Hematopoietic multipotent progenitor cell treated with erythropoietin and hydrocortisone succinate and interleukin-3 and kit ligand, for 17 days (in vitro differentiated cells): ENCODE measurements around the gene TUBB4A.

Source experiments
- DNase-seq: peaks from one replicate; pipeline ENCODE4 v3.0.0-alpha.2; 2015; ENCODE audit warnings: low spot score

Gene TUBB4A

GRCh38 chr19:6466526-6467248, 35.4 kb downstream of the TUBB4A start:
- no peak for DNase-seq

- DNase-seq: no peak
Measured at GRCh38 chr19:6465663-6466062, 36.4 kb downstream of the TUBB4A start.

GRCh38 chr19:6465006-6465405, 37.1 kb downstream of the TUBB4A start:
- no peak for DNase-seq

- DNase-seq: no peak
Measured at GRCh38 chr19:6464070-6464873, 37.8 kb downstream of the TUBB4A start, which contains the start of gene CRB3. CRB3 (plus strand) TSS chr19:6464271; CDS start chr19:6464702, 431 bp downstream.

- peak; percentile 13 for DNase-seq
Measured at GRCh38 chr19:6460099-6460884, 41.8 kb downstream of the TUBB4A start.

- DNase-seq: no peak
Measured at GRCh38 chr19:6459262-6460098, 42.6 kb downstream of the TUBB4A start, which contains the start of gene SLC25A23. SLC25A23 (minus strand) TSS chr19:6459792; CDS start chr19:6459628, 164 bp downstream.

GRCh38 chr19:6458695-6459261, 43.3 kb downstream of the TUBB4A start:
- DNase-seq: no peak

GRCh38 chr19:6457958-6458694, 44.0 kb downstream of the TUBB4A start:
- DNase-seq: no peak

GRCh38 chr19:6455924-6456323, 46.2 kb downstream of the TUBB4A start:
- no peak for DNase-seq

- no peak for DNase-seq
Measured at GRCh38 chr19:6453951-6454565, 48.1 kb downstream of the TUBB4A start.

- DNase-seq: no peak
Measured at GRCh38 chr19:6452899-6453298, 49.2 kb downstream of the TUBB4A start.

GRCh38 chr19:6452223-6452614, 49.9 kb downstream of the TUBB4A start:
- DNase-seq: no peak

- DNase-seq: no peak
Measured at GRCh38 chr19:6451583-6452222, 50.4 kb downstream of the TUBB4A start.

GRCh38 chr19:6450166-6450565, 51.9 kb downstream of the TUBB4A start:
- no peak for DNase-seq

GRCh38 chr19:6448045-6448444, 54.1 kb downstream of the TUBB4A start:
- DNase-seq: no peak

GRCh38 chr19:6446452-6446851, 55.7 kb downstream of the TUBB4A start:
- no peak for DNase-seq
